Muscle of back (tissue), 11 donors: ENCODE results near the gene HDHD5. TPM values are rescaled to one million over a fixed set of nuclear protein-coding genes. Genes with fewer than 3 reads are reported as not detected.
A peak's percentile ranks its signal among the peaks of the same experiment; 100 is the strongest.

ENCODE experiments used
- DNase-seq, 3 donors: peaks; one replicate each; pipeline versions ENCODE4 v3.0.0 to v3.0.0-alpha.2; 2013
- polyA plus RNA-seq, 10 donors: library from polyadenylated mRNA; unstranded; fragments of 120-200 nt; gene quantifications; one replicate each; pipeline ENCODE4 v1.2.1, GENCODE V29; 2013; ENCODE audit not compliant: insufficient read length in 10 of 10

Gene HDHD5
- polyA plus RNA-seq, 10 donors, result 35.2 to 46.0 (median 40.9) TPM

GRCh38 chr22:17107547-17107810 lies 51.6 kb downstream of the HDHD5 start:
- DNase-seq, result no peak

GRCh38 chr22:17106785-17107546 lies 52.1 kb downstream of the HDHD5 start:
- peak in 1 of 3 donors; percentile 32 for DNase-seq

- DNase-seq, result no peak
Observed at GRCh38 chr22:17106161-17106784, 52.8 kb downstream of the HDHD5 start.

GRCh38 chr22:17105143-17106129 lies 53.6 kb downstream of the HDHD5 start:
- no peak for DNase-seq

GRCh38 chr22:17104336-17104935 lies 54.6 kb downstream of the HDHD5 start:
- no peak for DNase-seq

GRCh38 chr22:17103351-17103750 lies 55.7 kb downstream of the HDHD5 start:
- no peak for DNase-seq

GRCh38 chr22:17102297-17102667 lies 56.8 kb downstream of the HDHD5 start:
- no peak for DNase-seq

GRCh38 chr22:17101475-17102296 lies 57.4 kb downstream of the HDHD5 start:
- DNase-seq, result no peak

GRCh38 chr22:17100621-17101020 lies 58.5 kb downstream of the HDHD5 start:
- no peak for DNase-seq

- no peak for DNase-seq
Observed at GRCh38 chr22:17098379-17098819, 60.7 kb downstream of the HDHD5 start.

- DNase-seq, result no peak
Observed at GRCh38 chr22:17097701-17098100, 61.4 kb downstream of the HDHD5 start.

GRCh38 chr22:17097062-17097461 lies 62.0 kb downstream of the HDHD5 start:
- DNase-seq, result no peak

GRCh38 chr22:17096071-17096470 lies 63.0 kb downstream of the HDHD5 start:
- DNase-seq, result no peak

- no peak for DNase-seq
Observed at GRCh38 chr22:17095538-17095937, 63.5 kb downstream of the HDHD5 start.

GRCh38 chr22:17093081-17093480 lies 66.0 kb downstream of the HDHD5 start:
- no peak for DNase-seq

- DNase-seq, result no peak
Observed at GRCh38 chr22:17091851-17092250, 67.2 kb downstream of the HDHD5 start.

GRCh38 chr22:17090550-17090949 lies 68.5 kb downstream of the HDHD5 start:
- DNase-seq, result no peak
